ENCODE data around the gene PEX10. TPM values are rescaled to one million over a fixed set of nuclear protein-coding genes. Genes with fewer than 3 reads are reported as not detected.

The PEX10 gene
- total RNA-seq, 1 experiment from 2014 or later = 24.3 TPM

GRCh38 chr1:2408859-2409276, 3.5 kb downstream of the PEX10 start:
- Histone ChIP-seq H2AFZ (no peak overlapping the region), H3K79me2 (ENCODE audit: low read depth) (peaks cover 26% of the 10 kb centered on the region), H3K4me3 (no peak overlapping the region), H3K4me1 (replicated peaks; ENCODE audit: insufficient read depth) (peaks cover 5% of the 10 kb centered on the region), H3K9me3 (ENCODE audit: insufficient read depth, low read depth) (no peaks in the 10 kb centered on the region), H3K27me3 (ENCODE audit: insufficient read depth, low read depth) (no peaks in the 10 kb centered on the region), H3F3A (ENCODE audit: insufficient read depth, low read depth) (peaks cover 23% of the 10 kb centered on the region; the same call in 1 of the 2 replicates), H3K4me2 (no peak overlapping the region), H3K9me2 (ENCODE audit: insufficient read depth) (no peaks in the 10 kb centered on the region), H3K27ac (no peak overlapping the region), H4K20me1 (ENCODE audit: insufficient read depth) (peaks cover 9% of the 10 kb centered on the region; the same call in 1 of the 2 replicates), H3K36me3 (ENCODE audit: low read depth) (no peaks in the 10 kb centered on the region)
- TF ChIP-seq EZH2 (IDR thresholded peaks at IDR 0.05; ENCODE audit: low read depth) = no peak
- TF ChIP-seq CTCF (conservative IDR thresholded peaks at IDR 0.05) = no peak
- ChIA-PET CTCF (no interaction called here), POLR2A (ENCODE audit: unreplicated experiment) (no interaction called here)
- no peak for DNase-seq
- no TSS peak for BruUV-seq (replicated peaks)
- intact Hi-C loops (cut with micrococcal nuclease; ENCODE audit: unreplicated experiment) = no loop called here

GRCh38 chr1:2408456-2408855, 3.9 kb downstream of the PEX10 start:
- intact Hi-C loops (cut with micrococcal nuclease; ENCODE audit: unreplicated experiment) = no loop called here
- no peak for DNase-seq
- Histone ChIP-seq H3K4me2 (no peak overlapping the region), H3K79me2 (ENCODE audit: low read depth) (peaks cover 23% of the 10 kb centered on the region), H3F3A (ENCODE audit: insufficient read depth, low read depth) (peaks cover 22% of the 10 kb centered on the region; the same call in 1 of the 2 replicates), H3K9me2 (ENCODE audit: insufficient read depth) (no peaks in the 10 kb centered on the region), H2AFZ (no peak overlapping the region), H3K36me3 (ENCODE audit: low read depth) (no peaks in the 10 kb centered on the region), H4K20me1 (ENCODE audit: insufficient read depth) (peaks cover 9% of the 10 kb centered on the region; the same call in 1 of the 2 replicates), H3K4me1 (replicated peaks; ENCODE audit: insufficient read depth) (peaks cover 1% of the 10 kb centered on the region), H3K9me3 (ENCODE audit: insufficient read depth, low read depth) (no peaks in the 10 kb centered on the region), H3K27me3 (ENCODE audit: insufficient read depth, low read depth) (no peaks in the 10 kb centered on the region), H3K27ac (no peak overlapping the region), H3K4me3 (no peak overlapping the region)
- POLR2A ChIA-PET (ENCODE audit: unreplicated experiment) = no interaction called here
- no TSS peak for BruUV-seq (replicated peaks)
- CTCF ChIA-PET = no interaction called here
- TF ChIP-seq CTCF (conservative IDR thresholded peaks at IDR 0.05) (no peak), EZH2 (IDR thresholded peaks at IDR 0.05; ENCODE audit: low read depth) (no peak)

GRCh38 chr1:2407991-2408275, 4.4 kb downstream of the PEX10 start:
- intact Hi-C loops (cut with micrococcal nuclease; ENCODE audit: unreplicated experiment) = no loop called here
- ChIA-PET CTCF (no interaction called here), POLR2A (ENCODE audit: unreplicated experiment) (no interaction called here)
- no peak for TF ChIP-seq CTCF (conservative IDR thresholded peaks at IDR 0.05)
- no peak for TF ChIP-seq EZH2 (IDR thresholded peaks at IDR 0.05; ENCODE audit: low read depth)
- no peaks in the 10 kb centered on the region; the same call in 1 of the 2 replicates for H3K4me1 ChIP-seq (replicated peaks; ENCODE audit: insufficient read depth)
- no peaks in the 10 kb centered on the region for H3K27me3 ChIP-seq (ENCODE audit: insufficient read depth, low read depth)
- H2AFZ ChIP-seq = no peak overlapping the region
- peaks cover 13% of the 10 kb centered on the region; the same call in 1 of the 2 replicates for H4K20me1 ChIP-seq (ENCODE audit: insufficient read depth)
- no peak overlapping the region for H3K4me3 ChIP-seq
- H3K27ac ChIP-seq = no peak overlapping the region
- no peaks in the 10 kb centered on the region for H3K9me3 ChIP-seq (ENCODE audit: insufficient read depth, low read depth)
- H3K36me3 ChIP-seq (ENCODE audit: low read depth) = no peaks in the 10 kb centered on the region
- no peak overlapping the region for H3K4me2 ChIP-seq
- H3F3A ChIP-seq (ENCODE audit: insufficient read depth, low read depth) = peaks cover 20% of the 10 kb centered on the region; the same call in 1 of the 2 replicates
- no peaks in the 10 kb centered on the region for H3K9me2 ChIP-seq (ENCODE audit: insufficient read depth)
- peaks cover 17% of the 10 kb centered on the region for H3K79me2 ChIP-seq (ENCODE audit: low read depth)
- no peak for DNase-seq
- no TSS peak for BruUV-seq (replicated peaks)

All from PC-9 (cell line).